GM12873 (cell line): Measurements from ENCODE around the gene NT5C2.

Experiments
- CTCF ChIP-seq: IDR thresholded peaks from 2 replicates; pipeline ENCODE4 v1.5.1; 2012; ENCODE audit warnings: low read depth, mild to moderate bottlenecking, moderate library complexity, low read length, control low read depth; ENCODE audit not compliant: insufficient read depth; ENCODE audit errors: missing control alignments

Gene NT5C2

GRCh38 chr10:103177123-103177522 is 15.9 kb downstream of the NT5C2 start:
- TF ChIP-seq CTCF: no peak

- TF ChIP-seq CTCF: no peak
Observed at GRCh38 chr10:103175580-103176285, 17.3 kb downstream of the NT5C2 start.

GRCh38 chr10:103171278-103171677 is 21.8 kb downstream of the NT5C2 start:
- TF ChIP-seq CTCF: no peak

- no peak for TF ChIP-seq CTCF
Observed at GRCh38 chr10:103168438-103168837, 24.6 kb downstream of the NT5C2 start.

GRCh38 chr10:103166523-103166922 is 26.5 kb downstream of the NT5C2 start:
- no peak for TF ChIP-seq CTCF

GRCh38 chr10:103157246-103157645 is 35.8 kb downstream of the NT5C2 start:
- no peak for TF ChIP-seq CTCF

GRCh38 chr10:103155471-103156085 is 37.5 kb downstream of the NT5C2 start:
- no peak for TF ChIP-seq CTCF
